Neural cell (in vitro differentiated cells): ENCODE measurements around the gene C19orf53. TPM values are rescaled to one million over a fixed set of nuclear protein-coding genes. Genes with fewer than 3 reads are reported as not detected.

ENCODE experiments used
- H2AFZ ChIP-seq: fragments of 200-600, 300-800 bp; sonication (generic), shearing (Covaris generic); 2 replicates; pipeline ENCODE4 v1.6.0; 2014; ENCODE audit warnings: low read depth, mild to moderate bottlenecking, antibody characterized with exemption, low read length, moderate library complexity
- H3F3A ChIP-seq: fragments of 200-600 bp; shearing (Covaris generic); 2 replicates; pipeline ENCODE4 v1.6.1; 2016; ENCODE audit warnings: mild to moderate bottlenecking, moderate library complexity, mixed read lengths, antibody characterized with exemption, low read length; ENCODE audit not compliant: insufficient read depth, poor library complexity, severe bottlenecking
- H3K27ac ChIP-seq: fragments of 200-600, 300-800 bp; sonication (generic), shearing (Covaris generic); 2 replicates; pipeline ENCODE4 v1.5.1; 2014; ENCODE audit warnings: mild to moderate bottlenecking, low read length, moderate library complexity
- H3K27me3 ChIP-seq: fragments of 300-800, 200-600 bp; sonication (generic), shearing (Covaris generic); 2 replicates; pipeline ENCODE4 v1.6.0; 2014; ENCODE audit warnings: mild to moderate bottlenecking, low read depth, low read length, moderate library complexity; ENCODE audit not compliant: insufficient read depth
- H3K36me3 ChIP-seq: fragments of 300-800, 200-600 bp; sonication (generic), shearing (Covaris generic); 2 replicates; pipeline ENCODE4 v1.5.1; 2014; ENCODE audit warnings: mild to moderate bottlenecking, antibody characterized with exemption, low read length, moderate library complexity; ENCODE audit not compliant: insufficient read depth
- H3K4me2 ChIP-seq: fragments of 300-800, 200-600 bp; sonication (generic), shearing (Covaris generic); 2 replicates; pipeline ENCODE4 v1.6.0; 2014; ENCODE audit warnings: mild to moderate bottlenecking, low read length
- H3K4me3 ChIP-seq: fragments of 300-800, 200-600 bp; sonication (generic), shearing (Covaris generic); 2 replicates; pipeline ENCODE4 v1.5.1; 2014; ENCODE audit warnings: mild to moderate bottlenecking, low read length, moderate library complexity
- H3K79me2 ChIP-seq: fragments of 200-600 bp; shearing (Covaris generic); replicated peaks from 2 replicates; pipeline ENCODE4 v1.6.0; 2014; ENCODE audit warnings: mild to moderate bottlenecking, low read length, moderate library complexity; ENCODE audit not compliant: insufficient read depth
- H3K9ac ChIP-seq: fragments of 300-800, 200-600 bp; sonication (generic), shearing (Covaris generic); 2 replicates; pipeline ENCODE4 v1.6.1; 2016; ENCODE audit warnings: mild to moderate bottlenecking, low read length, mixed read lengths
- H3K9me2 ChIP-seq: fragments of 200-600 bp; shearing (Covaris generic); 2 replicates; pipeline ENCODE4 v1.6.1; 2016; ENCODE audit warnings: mild to moderate bottlenecking, low read length, mixed read lengths; ENCODE audit not compliant: insufficient read depth
- H3K9me3 ChIP-seq: fragments of 200-600, 300-800 bp; sonication (generic), shearing (Covaris generic); 2 replicates; pipeline ENCODE4 v1.6.1; 2016; ENCODE audit warnings: mild to moderate bottlenecking, mixed run types, low read length, moderate library complexity, mixed read lengths
- H4K20me1 ChIP-seq: fragments of 200-600 bp; shearing (Covaris generic); 2 replicates; pipeline ENCODE4 v1.6.1; 2016; ENCODE audit warnings: mild to moderate bottlenecking, mixed run types; ENCODE audit not compliant: insufficient read depth
- CTCF ChIP-seq: fragments of 450-650 bp; IDR thresholded peaks from 2 replicates; pipeline ENCODE4 v1.5.1; 2014; ENCODE audit warnings: antibody characterized with exemption, mild to moderate bottlenecking, moderate library complexity; ENCODE audit not compliant: poor library complexity, severe bottlenecking
- EP300 ChIP-seq: fragments of 450-650 bp; conservative IDR thresholded peaks from 2 replicates; pipeline ENCODE4 v1.6.1; 2014; ENCODE audit warnings: antibody characterized with exemption, mild to moderate bottlenecking, moderate library complexity; ENCODE audit not compliant: poor library complexity, severe bottlenecking
- EZH2 ChIP-seq: fragments of 200-600, 300-800 bp; shearing (Covaris generic), sonication (generic); IDR thresholded peaks from 2 replicates; pipeline ENCODE4 v1.6.1; 2014; ENCODE audit warnings: antibody characterized with exemption, low read length, borderline replicate concordance, mild to moderate bottlenecking; ENCODE audit not compliant: insufficient read depth, poor library complexity, severe bottlenecking
- MXI1 ChIP-seq: fragments of 450-650 bp; conservative IDR thresholded peaks from 2 replicates; pipeline ENCODE4 v1.6.1; 2014; ENCODE audit warnings: antibody characterized with exemption, mild to moderate bottlenecking; ENCODE audit not compliant: poor library complexity, severe bottlenecking
- POLR2AphosphoS5 ChIP-seq: IDR thresholded peaks from 2 replicates; pipeline ENCODE4 v1.6.1; 2012
- RAD21 ChIP-seq: fragments of 450-650 bp; conservative IDR thresholded peaks from 2 replicates; pipeline ENCODE4 v1.6.1; 2014; ENCODE audit warnings: antibody characterized with exemption, mild to moderate bottlenecking, moderate library complexity
- SMC3 ChIP-seq: fragments of 450-650 bp; conservative IDR thresholded peaks from 2 replicates; pipeline ENCODE4 v1.6.1; 2014; ENCODE audit warnings: antibody characterized with exemption, mild to moderate bottlenecking, moderate library complexity; ENCODE audit not compliant: poor library complexity
- TAF1 ChIP-seq: IDR thresholded peaks from 2 replicates; pipeline ENCODE4 v1.6.1; 2012; ENCODE audit warnings: low read depth
- polyA plus RNA-seq: library from polyadenylated mRNA; depleted of rRNA; stranded (reverse); fragments of >200 nt; gene quantifications from 2 replicates; pipeline ENCODE4 v1.2.3, GENCODE V29; 2014
- TF ChIP-seq, protein P1 (sequence below): IDR thresholded peaks from 2 replicates; pipeline ENCODE4 v1.6.1; 2012; ENCODE audit warnings: borderline replicate concordance

Gene C19orf53
- polyA plus RNA-seq, 1 donor from 2014 or later: 104 TPM

DNA sequence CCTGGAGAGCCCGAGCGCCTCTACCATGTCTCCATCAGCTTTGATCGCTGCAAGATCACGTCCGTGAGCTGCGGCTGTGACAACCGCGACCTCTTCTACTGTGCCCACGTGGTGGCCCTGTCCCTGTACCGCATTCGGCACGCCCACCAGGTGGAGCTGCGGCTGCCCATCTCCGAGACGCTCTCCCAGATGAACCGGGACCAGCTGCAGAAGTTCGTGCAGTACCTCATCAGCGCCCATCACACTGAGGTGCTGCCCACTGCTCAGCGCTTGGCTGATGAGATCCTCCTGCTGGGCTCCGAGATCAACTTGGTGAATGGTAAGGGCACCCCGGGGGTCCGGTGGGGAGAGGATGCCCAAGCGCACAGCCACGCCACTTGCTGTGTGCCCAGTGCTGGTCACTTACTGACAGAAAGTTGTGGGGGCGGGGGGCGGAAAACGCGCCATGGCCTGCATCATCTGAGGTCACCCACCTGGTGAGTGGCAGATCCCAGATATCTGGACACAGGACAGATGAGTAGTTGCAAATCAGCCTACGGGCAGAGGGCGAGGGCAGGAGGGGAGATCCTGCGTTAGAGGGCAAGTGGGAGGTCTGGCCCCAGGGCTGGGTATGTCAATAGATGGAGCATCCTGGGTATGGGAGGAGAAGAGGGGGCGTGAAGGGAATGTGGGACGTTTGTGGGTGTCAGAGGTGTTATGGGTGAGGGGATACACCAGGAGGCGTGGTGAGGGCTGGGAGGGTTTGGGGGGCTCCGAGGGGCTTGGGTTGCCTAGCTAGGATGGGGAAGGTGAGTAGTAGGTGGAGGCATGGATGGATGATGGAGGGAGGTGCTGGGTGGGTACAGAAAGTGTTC is 30.8 kb downstream of the C19orf53 start:
- Histone ChIP-seq H3F3A (no peaks in the 10 kb centered on the region), H3K4me2 (no peak overlapping the region), H4K20me1 (no peaks in the 10 kb centered on the region), H3K9me3 (no peaks in the 10 kb centered on the region), H3K79me2 (no peaks in the 10 kb centered on the region), H3K27me3 (no peaks in the 10 kb centered on the region), H3K27ac (no peak overlapping the region), H3K9me2 (no peaks in the 10 kb centered on the region), H3K36me3 (no peaks in the 10 kb centered on the region), H3K9ac (no peak overlapping the region), H2AFZ (no peak overlapping the region), H3K4me3 (no peak overlapping the region)
- TF ChIP-seq MXI1 (no peak), EZH2 (no peak), EP300 (no peak), RAD21 (no peak), TAF1 (no peak), POLR2AphosphoS5 (no peak), CTCF (no peak), SMC3 (no peak)
- TF ChIP-seq, protein P1, sequence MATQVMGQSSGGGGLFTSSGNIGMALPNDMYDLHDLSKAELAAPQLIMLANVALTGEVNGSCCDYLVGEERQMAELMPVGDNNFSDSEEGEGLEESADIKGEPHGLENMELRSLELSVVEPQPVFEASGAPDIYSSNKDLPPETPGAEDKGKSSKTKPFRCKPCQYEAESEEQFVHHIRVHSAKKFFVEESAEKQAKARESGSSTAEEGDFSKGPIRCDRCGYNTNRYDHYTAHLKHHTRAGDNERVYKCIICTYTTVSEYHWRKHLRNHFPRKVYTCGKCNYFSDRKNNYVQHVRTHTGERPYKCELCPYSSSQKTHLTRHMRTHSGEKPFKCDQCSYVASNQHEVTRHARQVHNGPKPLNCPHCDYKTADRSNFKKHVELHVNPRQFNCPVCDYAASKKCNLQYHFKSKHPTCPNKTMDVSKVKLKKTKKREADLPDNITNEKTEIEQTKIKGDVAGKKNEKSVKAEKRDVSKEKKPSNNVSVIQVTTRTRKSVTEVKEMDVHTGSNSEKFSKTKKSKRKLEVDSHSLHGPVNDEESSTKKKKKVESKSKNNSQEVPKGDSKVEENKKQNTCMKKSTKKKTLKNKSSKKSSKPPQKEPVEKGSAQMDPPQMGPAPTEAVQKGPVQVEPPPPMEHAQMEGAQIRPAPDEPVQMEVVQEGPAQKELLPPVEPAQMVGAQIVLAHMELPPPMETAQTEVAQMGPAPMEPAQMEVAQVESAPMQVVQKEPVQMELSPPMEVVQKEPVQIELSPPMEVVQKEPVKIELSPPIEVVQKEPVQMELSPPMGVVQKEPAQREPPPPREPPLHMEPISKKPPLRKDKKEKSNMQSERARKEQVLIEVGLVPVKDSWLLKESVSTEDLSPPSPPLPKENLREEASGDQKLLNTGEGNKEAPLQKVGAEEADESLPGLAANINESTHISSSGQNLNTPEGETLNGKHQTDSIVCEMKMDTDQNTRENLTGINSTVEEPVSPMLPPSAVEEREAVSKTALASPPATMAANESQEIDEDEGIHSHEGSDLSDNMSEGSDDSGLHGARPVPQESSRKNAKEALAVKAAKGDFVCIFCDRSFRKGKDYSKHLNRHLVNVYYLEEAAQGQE: no peak

DNA sequence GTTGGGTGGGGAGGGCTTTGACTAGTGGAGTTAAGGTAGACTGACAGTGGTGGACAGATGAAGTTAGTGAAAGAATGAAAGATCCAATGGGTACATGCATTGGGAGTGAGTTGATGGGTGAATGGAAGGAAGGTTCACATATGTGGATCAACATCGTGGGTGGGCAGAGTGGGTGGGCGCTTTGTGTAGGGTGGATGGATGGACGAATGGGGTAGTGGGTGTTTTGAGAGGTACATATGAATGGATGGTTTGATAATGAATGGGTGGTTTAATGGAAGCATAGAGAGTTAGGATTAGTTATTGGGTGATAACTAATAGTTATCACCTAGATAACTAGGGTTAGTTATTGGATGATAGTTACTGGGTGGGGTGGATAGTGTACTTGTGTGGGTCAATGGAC is 32.5 kb downstream of the C19orf53 start:
- H3K27ac ChIP-seq: no peak overlapping the region
- H3K4me3 ChIP-seq: no peak overlapping the region
- no peaks in the 10 kb centered on the region for H3K9me3 ChIP-seq
- no peaks in the 10 kb centered on the region for H4K20me1 ChIP-seq
- H3K79me2 ChIP-seq: no peaks in the 10 kb centered on the region
- H3K9me2 ChIP-seq: no peaks in the 10 kb centered on the region
- H3K4me2 ChIP-seq: no peak overlapping the region
- no peaks in the 10 kb centered on the region for H3F3A ChIP-seq
- H3K27me3 ChIP-seq: no peaks in the 10 kb centered on the region
- H2AFZ ChIP-seq: no peak overlapping the region
- H3K9ac ChIP-seq: no peak overlapping the region
- no peaks in the 10 kb centered on the region for H3K36me3 ChIP-seq
- TF ChIP-seq CTCF (no peak), RAD21 (no peak), EZH2 (no peak), POLR2AphosphoS5 (no peak), SMC3 (no peak), MXI1 (no peak), TAF1 (no peak), EP300 (no peak)
- TF ChIP-seq, protein P1: no peak
